Loucy (cell line): ENCODE data around the gene AGBL1.

Source experiments
- H2AFZ ChIP-seq: fragments of 200-600 bp; sonication (generic); 2 replicates; pipeline ENCODE4 v1.6.0; 2016; ENCODE audit warnings: antibody characterized with exemption, mild to moderate bottlenecking, low read length, moderate library complexity
- H3F3A ChIP-seq: fragments of 200-600 bp; 2 replicates; pipeline ENCODE4 v1.6.0; 2016; ENCODE audit warnings: antibody characterized with exemption, low read depth, mild to moderate bottlenecking
- H3K27me3 ChIP-seq: fragments of 200-600 bp; sonication (generic); 2 replicates; pipeline ENCODE4 v1.6.1; 2014; ENCODE audit warnings: low read length, mild to moderate bottlenecking; ENCODE audit not compliant: insufficient read depth, poor library complexity, severe bottlenecking
- H3K36me3 ChIP-seq: fragments of 200-600 bp; sonication (generic); 2 replicates; pipeline ENCODE4 v1.6.1; 2016; ENCODE audit warnings: low read length; ENCODE audit not compliant: insufficient read depth
- H3K4me1 ChIP-seq: fragments of 200-600 bp; sonication (generic); 2 replicates; pipeline ENCODE4 v1.5.1; 2014; ENCODE audit warnings: low read length, mild to moderate bottlenecking; ENCODE audit not compliant: insufficient read depth, poor library complexity, severe bottlenecking
- H3K4me2 ChIP-seq: fragments of 200-600 bp; sonication (generic); 2 replicates; pipeline ENCODE4 v1.6.0; 2014; ENCODE audit warnings: antibody characterized with exemption, low read length, low read depth, mild to moderate bottlenecking; ENCODE audit not compliant: poor library complexity, severe bottlenecking
- H3K4me3 ChIP-seq: fragments of 200-600 bp; sonication (generic); 2 replicates; pipeline ENCODE4 v1.5.1; 2014; ENCODE audit warnings: low read length, mild to moderate bottlenecking, mixed read lengths; ENCODE audit not compliant: poor library complexity, severe bottlenecking
- H3K79me2 ChIP-seq: fragments of 200-600 bp; sonication (generic); 2 replicates; pipeline ENCODE4 v1.6.1; 2014; ENCODE audit warnings: low read length; ENCODE audit not compliant: insufficient read depth
- H3K9ac ChIP-seq: fragments of 200-600 bp; sonication (generic); 2 replicates; pipeline ENCODE4 v1.6.0; 2014; ENCODE audit warnings: mild to moderate bottlenecking, low read depth, low read length, moderate library complexity; ENCODE audit not compliant: poor library complexity, severe bottlenecking
- H3K9me2 ChIP-seq: fragments of 200-600 bp; sonication (generic); replicated peaks from 2 replicates; pipeline ENCODE4 v1.6.1; 2016; ENCODE audit warnings: low read depth, low read length, mixed read lengths
- H3K9me3 ChIP-seq: fragments of 200-600 bp; sonication (generic); 2 replicates; pipeline ENCODE4 v1.6.1; 2014; ENCODE audit warnings: mild to moderate bottlenecking, antibody characterized with exemption, low read length, low read depth; ENCODE audit not compliant: insufficient read depth
- H4K20me1 ChIP-seq: fragments of 200-600 bp; sonication (generic); 2 replicates; pipeline ENCODE4 v1.6.0; 2014; ENCODE audit warnings: antibody characterized with exemption, low read length, mild to moderate bottlenecking; ENCODE audit not compliant: insufficient read depth, poor library complexity, severe bottlenecking
- CTCF ChIP-seq: fragments of 200-600 bp; sonication (generic); conservative IDR thresholded peaks from 2 replicates; pipeline ENCODE4 v1.5.1; 2014; ENCODE audit warnings: mild to moderate bottlenecking, antibody characterized with exemption, low read length
- EZH2phosphoT487 ChIP-seq: fragments of 200-600 bp; IDR thresholded peaks from 2 replicates; pipeline ENCODE4 v1.6.1; 2018; ENCODE audit warnings: antibody characterized with exemption, mild to moderate bottlenecking, moderate library complexity, borderline replicate concordance

Gene AGBL1

GRCh38 chr15:86894269-86894668 lies 814.6 kb downstream of the AGBL1 start:
- TF ChIP-seq CTCF, result no peak
- no peak for TF ChIP-seq EZH2phosphoT487
- Histone ChIP-seq H3K9me3 (no peaks in the 10 kb centered on the region), H3K4me2 (no peak overlapping the region), H3K79me2 (no peaks in the 10 kb centered on the region), H4K20me1 (no peaks in the 10 kb centered on the region), H3K27me3 (no peaks in the 10 kb centered on the region), H2AFZ (no peak overlapping the region), H3K9ac (no peak overlapping the region), H3K9me2 (no peaks in the 10 kb centered on the region), H3F3A (no peaks in the 10 kb centered on the region), H3K36me3 (no peaks in the 10 kb centered on the region), H3K4me3 (no peak overlapping the region), H3K4me1 (no peaks in the 10 kb centered on the region)

- Histone ChIP-seq H3K27me3 (no peaks in the 10 kb centered on the region), H2AFZ (no peak overlapping the region), H3K4me1 (no peaks in the 10 kb centered on the region)
Measured at GRCh38 chr15:86903642-86904421, 824.2 kb downstream of the AGBL1 start.

GRCh38 chr15:86905625-86906256 lies 826.1 kb downstream of the AGBL1 start:
- no peak for TF ChIP-seq CTCF
- Histone ChIP-seq H3K4me2 (no peak overlapping the region), H3K9me2 (no peaks in the 10 kb centered on the region), H2AFZ (no peak overlapping the region), H3K4me1 (no peaks in the 10 kb centered on the region), H3K27me3 (no peaks in the 10 kb centered on the region), H3K9ac (no peak overlapping the region), H4K20me1 (no peaks in the 10 kb centered on the region), H3K9me3 (no peaks in the 10 kb centered on the region), H3F3A (no peaks in the 10 kb centered on the region), H3K4me3 (no peak overlapping the region), H3K79me2 (no peaks in the 10 kb centered on the region), H3K36me3 (no peaks in the 10 kb centered on the region)

More at GRCh38 chr15:86903642-86904421, 824.2 kb downstream of the AGBL1 start:
- Histone ChIP-seq H3F3A (no peaks in the 10 kb centered on the region), H4K20me1 (no peaks in the 10 kb centered on the region), H3K4me2 (no peak overlapping the region), H3K79me2 (no peaks in the 10 kb centered on the region), H3K9ac (no peak overlapping the region), H3K36me3 (no peaks in the 10 kb centered on the region), H3K9me3 (no peaks in the 10 kb centered on the region), H3K4me3 (no peak overlapping the region), H3K9me2 (no peaks in the 10 kb centered on the region)
- TF ChIP-seq CTCF, result no peak
- no peak for TF ChIP-seq EZH2phosphoT487
